A549 (cell line): ENCODE results near the gene EIF6. TPM values are rescaled to one million over a fixed set of nuclear protein-coding genes. Genes with fewer than 3 reads are reported as not detected.
A peak's percentile ranks its signal among the peaks of the same experiment; 100 is the strongest.

Experiments
- ATAC-seq, 2 experiments: fragments of 200-7000 bp in 1 of 2; fragments of >200 bp in 1 of 2; cut with Nextera tagmentation in 1 of 2; cut with Tn5 transposase in 1 of 2; 3 replicates each; pipeline versions ENCODE4 v1.8.0 to v1.9.1; 2018 to 2020; ENCODE audit warnings: mild to moderate bottlenecking in 1 of 2, moderate library complexity in 1 of 2
- CTCF ChIA-PET: fragments of 300-600 bp; sonication (Branson Sonifier 250); formaldehyde crosslinking; extraction: SDS; loops from one replicate; lab custom pipeline; 2021; ENCODE audit warnings: antibody characterized with exemption, inconsistent platforms; lab: Yijun Ruan, JAX
- POLR2A ChIA-PET: fragments of 350-600 bp; formaldehyde crosslinking; extraction: SDS; loops from one replicate; lab custom pipeline; 2021; ENCODE audit warnings: antibody characterized with exemption, inconsistent platforms; lab: Yijun Ruan, JAX
- DNase-seq, 2 experiments: peaks; one replicate each; pipeline versions ENCODE4 v3.0.0 to v3.0.0-alpha.2; 2011 to 2016; ENCODE audit warnings: low read depth in 1 of 2, low spot score in 1 of 2
- FAIRE-seq: peaks from 2 replicates; lab custom pipeline; 2011; peaks lifted over from hg19 to GRCh38; lab: Jason Lieb, UNC
- H3K27ac ChIP-seq, 2 experiments: fragments of >200 bp; sonication (Bioruptor Twin); formaldehyde crosslinking; 3 replicates each; pipeline ENCODE4 v1.5.1; 2016 to 2017
- H3K4me1 ChIP-seq: fragments of >200 bp; sonication (Bioruptor Twin); formaldehyde crosslinking; 3 replicates; pipeline ENCODE4 v1.6.1; 2016
- H3K4me2 ChIP-seq: fragments of >200 bp; sonication (Bioruptor Twin); formaldehyde crosslinking; 3 replicates; pipeline ENCODE4 v1.6.1; 2016
- H3K4me3 ChIP-seq: fragments of >200 bp; sonication (Bioruptor Twin); formaldehyde crosslinking; 3 replicates; pipeline ENCODE4 v1.5.1; 2016
- H3K9me3 ChIP-seq: fragments of >200 bp; sonication (Bioruptor Twin); formaldehyde crosslinking; 3 replicates; pipeline ENCODE4 v1.6.1; 2016
- BHLHE40 ChIP-seq: IDR thresholded peaks from 2 replicates; pipeline ENCODE4 v1.6.1; 2012; ENCODE audit warnings: low read depth, low read length, inconsistent platforms
- CBX2 ChIP-seq: fragments of 200-600 bp; sonication (generic); IDR thresholded peaks from 2 replicates; pipeline ENCODE4 v1.6.1; 2016; ENCODE audit warnings: low read depth, mild to moderate bottlenecking, borderline replicate concordance
- CBX8 ChIP-seq: fragments of 200-600 bp; sonication (generic); IDR thresholded peaks from 2 replicates; pipeline ENCODE4 v1.6.1; 2016
- CEBPB ChIP-seq, 2 experiments: fragments of >200 bp in 1 of 2; sonication (Bioruptor Twin) in 1 of 2; formaldehyde crosslinking in 1 of 2; IDR thresholded peaks; 2 replicates each; pipeline ENCODE4 v1.6.1; 2012 to 2016
- CHD2 ChIP-seq: fragments of 150-350 bp; IDR thresholded peaks from 2 replicates; pipeline ENCODE4 v1.6.1; 2014; ENCODE audit warnings: low read length; ENCODE audit not compliant: partially characterized antibody
- CHD4 ChIP-seq: fragments of 200-600 bp; sonication (generic); IDR thresholded peaks from 2 replicates; pipeline ENCODE4 v1.6.1; 2016; ENCODE audit warnings: antibody characterized with exemption, mild to moderate bottlenecking, borderline replicate concordance
- EHF ChIP-seq: fragments of 250-450 bp; sonication (Bioruptor Pico); IDR thresholded peaks from 2 replicates; pipeline ENCODE4 v1.5.0; 2020; ENCODE audit warnings: mild to moderate bottlenecking
- ELK1 ChIP-seq: fragments of 150-350 bp; IDR thresholded peaks from 2 replicates; pipeline ENCODE4 v1.6.1; 2014; ENCODE audit warnings: low read depth, mild to moderate bottlenecking, low read length
- EP300 ChIP-seq, 2 experiments: fragments of >200 bp; sonication (Bioruptor Twin); formaldehyde crosslinking; IDR thresholded peaks; 2 replicates in 1 of 2; 3 replicates in 1 of 2; pipeline ENCODE4 v1.6.1; 2016 to 2017
- GATA3 ChIP-seq: IDR thresholded peaks from 2 replicates; pipeline ENCODE4 v1.6.1; 2012; ENCODE audit warnings: borderline replicate concordance
- HMGXB4 ChIP-seq: fragments of 250-450 bp; sonication (Bioruptor Pico); IDR thresholded peaks from 2 replicates; pipeline ENCODE4 v1.5.0; 2021; ENCODE audit warnings: mild to moderate bottlenecking, moderate library complexity, borderline replicate concordance
- HOXB5 ChIP-seq: fragments of 250-450 bp; sonication (Bioruptor Pico); IDR thresholded peaks from 2 replicates; pipeline ENCODE4 v1.5.0; 2020; ENCODE audit warnings: mild to moderate bottlenecking, moderate library complexity
- MAFK ChIP-seq: fragments of 450-650 bp; IDR thresholded peaks from 2 replicates; pipeline ENCODE4 v1.6.1; 2014; ENCODE audit not compliant: partially characterized antibody
- MAZ ChIP-seq: fragments of 150-350 bp; IDR thresholded peaks from 2 replicates; pipeline ENCODE4 v1.6.1; 2014; ENCODE audit warnings: antibody characterized with exemption, low read depth, low read length, borderline replicate concordance
- NR3C1 ChIP-seq: fragments of >200 bp; sonication (Bioruptor Twin); formaldehyde crosslinking; IDR thresholded peaks from 3 replicates; pipeline ENCODE4 v1.6.1; 2017
- PHF8 ChIP-seq: fragments of 200-600 bp; sonication (generic); IDR thresholded peaks from 2 replicates; pipeline ENCODE4 v1.6.1; 2016; ENCODE audit warnings: low read depth, mild to moderate bottlenecking, antibody characterized with exemption, moderate library complexity, borderline replicate concordance
- RAD21 ChIP-seq, 2 experiments: fragments of >200 bp in 1 of 2; sonication (Bioruptor Twin) in 1 of 2; formaldehyde crosslinking in 1 of 2; IDR thresholded peaks in 1 of 2; conservative IDR thresholded peaks in 1 of 2; 2 replicates in 1 of 2; 3 replicates in 1 of 2; pipeline ENCODE4 v1.6.1; 2012 to 2018; ENCODE audit warnings: inconsistent platforms in 1 of 2
- SMC3 ChIP-seq: fragments of >200 bp; sonication (Bioruptor Twin); formaldehyde crosslinking; IDR thresholded peaks from 3 replicates; pipeline ENCODE4 v1.6.1; 2018; ENCODE audit warnings: inconsistent platforms
- SREBF2 ChIP-seq: fragments of 450-650 bp; IDR thresholded peaks from 2 replicates; pipeline ENCODE4 v1.6.1; 2014; ENCODE audit warnings: mild to moderate bottlenecking, moderate library complexity
- TFCP2L1 ChIP-seq: fragments of 250-450 bp; sonication (Bioruptor Pico); IDR thresholded peaks from 2 replicates; pipeline ENCODE4 v1.5.0; 2021; ENCODE audit warnings: mild to moderate bottlenecking
- ZC3H11A ChIP-seq: fragments of 450-650 bp; IDR thresholded peaks from 2 replicates; pipeline ENCODE4 v1.6.1; 2014; ENCODE audit warnings: antibody characterized with exemption, mild to moderate bottlenecking
- ZFP36 ChIP-seq: fragments of 450-650 bp; IDR thresholded peaks from 2 replicates; pipeline ENCODE4 v1.6.1; 2014; ENCODE audit warnings: borderline replicate concordance; ENCODE audit not compliant: partially characterized antibody
- WGBS: methylation state at CpG from one replicate; pipeline ENCODE4 v1.1.6; 2017; ENCODE audit errors: missing lambda C conversion rate; 5-methylcytosine and 5-hydroxymethylcytosine counted together
- polyA plus RNA-seq, 4 experiments: library from polyadenylated mRNA; depleted of rRNA in 3 of 4; stranded (reverse); fragments of >200 nt; fragmentation: RNase III in 1 of 4; extraction: RNeasy Plus Mini Kit Qiagen cat#74134 plus additional on column Dnase treatment in 1 of 4; gene quantifications; 2 replicates in 3 of 4; 3 replicates in 1 of 4; pipeline ENCODE4 v1.2.3, GENCODE V29; 2011 to 2017
- TF ChIP-seq, protein P1 (sequence below): IDR thresholded peaks from 2 replicates; pipeline ENCODE4 v1.6.1; 2012
- TF ChIP-seq, protein P2 (sequence below): fragments of >200 bp; sonication (Bioruptor Twin); formaldehyde crosslinking; IDR thresholded peaks from 3 replicates; pipeline ENCODE4 v1.5.1; 2016
- TF ChIP-seq, protein P3 (sequence below): fragments of 250-450 bp; sonication (Bioruptor Pico); IDR thresholded peaks from 2 replicates; pipeline ENCODE4 v1.5.0; 2020; ENCODE audit warnings: low read depth, mild to moderate bottlenecking, moderate library complexity
- TF ChIP-seq, protein P4 (sequence below): fragments of >200 bp; sonication (Bioruptor Twin); formaldehyde crosslinking; IDR thresholded peaks from 3 replicates; pipeline ENCODE4 v1.6.1; 2016
- TF ChIP-seq, protein P5 (sequence below): IDR thresholded peaks from 2 replicates; pipeline ENCODE4 v1.6.1; 2012

The EIF6 gene
- polyA plus RNA-seq, 2 of the 4 experiments (the other 2 are of a cell fraction) = 184 to 294 TPM

DNA sequence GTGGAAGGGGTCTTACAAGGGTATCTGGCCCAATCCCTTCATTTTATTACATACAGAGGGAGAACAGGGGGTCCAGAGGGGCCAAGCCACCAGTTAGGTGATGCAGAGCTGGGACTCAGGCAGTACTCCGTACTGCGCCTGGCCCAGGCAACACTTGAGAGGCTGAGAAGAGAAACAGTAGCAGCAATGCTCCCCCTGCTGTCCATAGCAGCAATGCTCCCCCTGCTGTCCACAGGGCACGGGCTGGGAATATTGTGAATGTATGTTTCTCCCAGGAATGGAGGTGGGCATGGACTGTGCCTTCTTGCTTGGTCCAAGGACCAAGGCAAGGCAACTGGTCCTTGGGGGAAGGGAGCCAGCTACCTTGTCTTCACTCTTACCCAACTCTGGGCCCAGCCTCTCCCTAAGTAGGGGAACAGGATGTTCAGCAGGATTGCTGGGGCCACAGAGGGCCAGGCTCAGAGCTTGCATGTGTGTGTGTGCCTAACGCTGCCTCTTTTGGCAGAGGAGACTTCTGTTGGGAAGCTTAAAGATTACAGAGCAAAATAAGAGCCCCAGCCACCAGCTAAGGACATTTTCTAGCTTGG lies 22.5 kb upstream of the EIF6 start (continued):
- no peak for TF ChIP-seq ELK1
- TF ChIP-seq EHF = peak; percentile 60; the same call in 1 of the 2 replicates
- TF ChIP-seq, protein P1, sequence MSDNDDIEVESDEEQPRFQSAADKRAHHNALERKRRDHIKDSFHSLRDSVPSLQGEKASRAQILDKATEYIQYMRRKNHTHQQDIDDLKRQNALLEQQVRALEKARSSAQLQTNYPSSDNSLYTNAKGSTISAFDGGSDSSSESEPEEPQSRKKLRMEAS = peak; percentile 53; the same call in 1 of the 2 replicates
- TF ChIP-seq TFCP2L1 (CRISPR knock-in tag) = no peak
- TF ChIP-seq CBX2 = no peak
- no peak for TF ChIP-seq CHD4
- no peak for TF ChIP-seq ZC3H11A
- no peak for TF ChIP-seq EP300 (IDR thresholded peaks at IDR 0.05)
- TF ChIP-seq, protein P2, sequence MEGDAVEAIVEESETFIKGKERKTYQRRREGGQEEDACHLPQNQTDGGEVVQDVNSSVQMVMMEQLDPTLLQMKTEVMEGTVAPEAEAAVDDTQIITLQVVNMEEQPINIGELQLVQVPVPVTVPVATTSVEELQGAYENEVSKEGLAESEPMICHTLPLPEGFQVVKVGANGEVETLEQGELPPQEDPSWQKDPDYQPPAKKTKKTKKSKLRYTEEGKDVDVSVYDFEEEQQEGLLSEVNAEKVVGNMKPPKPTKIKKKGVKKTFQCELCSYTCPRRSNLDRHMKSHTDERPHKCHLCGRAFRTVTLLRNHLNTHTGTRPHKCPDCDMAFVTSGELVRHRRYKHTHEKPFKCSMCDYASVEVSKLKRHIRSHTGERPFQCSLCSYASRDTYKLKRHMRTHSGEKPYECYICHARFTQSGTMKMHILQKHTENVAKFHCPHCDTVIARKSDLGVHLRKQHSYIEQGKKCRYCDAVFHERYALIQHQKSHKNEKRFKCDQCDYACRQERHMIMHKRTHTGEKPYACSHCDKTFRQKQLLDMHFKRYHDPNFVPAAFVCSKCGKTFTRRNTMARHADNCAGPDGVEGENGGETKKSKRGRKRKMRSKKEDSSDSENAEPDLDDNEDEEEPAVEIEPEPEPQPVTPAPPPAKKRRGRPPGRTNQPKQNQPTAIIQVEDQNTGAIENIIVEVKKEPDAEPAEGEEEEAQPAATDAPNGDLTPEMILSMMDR = peak; percentile 80
- TF ChIP-seq PHF8 = no peak
- peak; percentile 63; the same call in 2 of the 3 replicates for TF ChIP-seq SMC3
- no peak for TF ChIP-seq NR3C1
- no peak for TF ChIP-seq CHD2

DNA sequence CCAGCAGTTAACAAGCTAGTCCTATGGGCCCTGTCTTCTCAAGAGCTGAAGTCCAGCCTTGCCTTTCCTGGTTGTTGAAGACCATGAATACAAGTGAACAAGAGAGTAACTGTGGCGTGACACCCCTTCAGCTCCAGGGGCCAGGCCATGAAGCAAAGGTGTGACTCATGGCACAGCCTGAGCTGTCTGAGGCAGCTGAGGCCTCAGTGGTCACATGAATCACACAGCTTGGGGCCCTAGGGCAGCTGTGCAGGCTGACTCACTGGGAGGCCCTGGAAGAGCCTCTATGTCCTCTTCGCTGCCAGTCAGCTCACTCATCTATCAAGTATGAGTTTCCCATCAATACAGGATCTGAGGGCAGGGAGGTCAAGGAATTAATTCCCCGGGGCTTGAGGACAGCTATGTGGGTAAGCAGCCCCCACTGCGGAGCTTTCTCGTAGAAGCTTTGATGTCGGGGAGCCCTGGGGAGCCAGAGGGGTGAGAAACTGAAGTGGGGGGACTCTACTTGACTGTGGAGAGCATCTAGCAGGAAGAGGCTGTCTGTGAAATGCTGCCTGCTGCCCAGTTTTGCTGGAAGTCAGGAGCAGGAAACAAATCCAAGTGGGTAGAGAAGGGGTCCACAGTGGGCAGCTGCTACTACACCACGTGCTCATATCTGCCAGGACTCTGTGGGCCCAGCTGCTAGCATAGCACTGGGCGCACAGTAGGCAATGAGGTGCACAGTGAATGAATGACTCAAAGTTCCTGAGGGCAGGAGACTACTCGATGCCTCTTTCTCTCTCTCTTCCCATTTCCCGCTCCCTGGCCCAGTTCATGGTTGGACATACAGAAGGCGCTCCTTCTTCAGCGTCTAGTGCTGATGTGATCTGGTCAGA lies 21.3 kb upstream of the EIF6 start:
- peaks cover 82% of the 10 kb centered on the region for H3K4me1 ChIP-seq
- FAIRE-seq = peak; percentile 51
- DNase-seq = peak; percentile 95 to 98
- H3K9me3 ChIP-seq = no peaks in the 10 kb centered on the region
- H3K4me2 ChIP-seq = peak overlapping the region; percentile 63
- ChIA-PET CTCF (interaction anchor here (0.7 to 14.7 kb wide), 23 partner anchors 8 to 470 kb away, joined by 3 to 267 read pairs (median 17); partner anchors contain the start of genes CEP250, FAM83C, GDF5 and MMP24OS), POLR2A (interaction anchor here (0.7 to 3.1 kb wide), 8 partner anchors 9 to 149 kb away, joined by 3 to 11 read pairs (median 4); partner anchors contain the start of genes CEP250, EIF6 and MMP24OS)
- peak; percentile 83 to 89 for ATAC-seq
- H3K27ac ChIP-seq = peak overlapping the region; percentile 95 to 96
- 24% methylated on average over 12 of the region's 12 CpGs for WGBS
- H3K4me3 ChIP-seq = no peak overlapping the region; the same call in 2 of the 3 replicates
- TF ChIP-seq CEBPB (IDR thresholded peaks at IDR 0.05) (peak in 1 of 2 experiments; percentile 76; a peak in 2 of 4 replicates), BHLHE40 (no peak), GATA3 (peak; percentile 95), SMC3 (peak; percentile 36; the same call in 1 of the 3 replicates), RAD21 (conservative IDR thresholded peaks at IDR 0.05 in 1 of 2, IDR thresholded peaks at IDR 0.05 in 1 of 2) (peak; percentile 1 to 9; a peak in 1 of 5 replicates), CBX8 (no peak), MAFK (peak; percentile 21), MAZ (no peak), HMGXB4 (no peak), CHD2 (no peak), ZFP36 (no peak), HOXB5 (peak; percentile 64), SREBF2 (no peak)
- TF ChIP-seq, protein P1 = peak; percentile 98
- TF ChIP-seq, protein P3, sequence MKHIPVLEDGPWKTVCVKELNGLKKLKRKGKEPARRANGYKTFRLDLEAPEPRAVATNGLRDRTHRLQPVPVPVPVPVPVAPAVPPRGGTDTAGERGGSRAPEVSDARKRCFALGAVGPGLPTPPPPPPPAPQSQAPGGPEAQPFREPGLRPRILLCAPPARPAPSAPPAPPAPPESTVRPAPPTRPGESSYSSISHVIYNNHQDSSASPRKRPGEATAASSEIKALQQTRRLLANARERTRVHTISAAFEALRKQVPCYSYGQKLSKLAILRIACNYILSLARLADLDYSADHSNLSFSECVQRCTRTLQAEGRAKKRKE = peak; percentile 96; the same call in 1 of the 2 replicates
- TF ChIP-seq, protein P4, sequence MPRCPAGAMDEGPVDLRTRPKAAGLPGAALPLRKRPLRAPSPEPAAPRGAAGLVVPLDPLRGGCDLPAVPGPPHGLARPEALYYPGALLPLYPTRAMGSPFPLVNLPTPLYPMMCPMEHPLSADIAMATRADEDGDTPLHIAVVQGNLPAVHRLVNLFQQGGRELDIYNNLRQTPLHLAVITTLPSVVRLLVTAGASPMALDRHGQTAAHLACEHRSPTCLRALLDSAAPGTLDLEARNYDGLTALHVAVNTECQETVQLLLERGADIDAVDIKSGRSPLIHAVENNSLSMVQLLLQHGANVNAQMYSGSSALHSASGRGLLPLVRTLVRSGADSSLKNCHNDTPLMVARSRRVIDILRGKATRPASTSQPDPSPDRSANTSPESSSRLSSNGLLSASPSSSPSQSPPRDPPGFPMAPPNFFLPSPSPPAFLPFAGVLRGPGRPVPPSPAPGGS = peak; percentile 85; the same call in 2 of the 3 replicates
- TF ChIP-seq, protein P5, sequence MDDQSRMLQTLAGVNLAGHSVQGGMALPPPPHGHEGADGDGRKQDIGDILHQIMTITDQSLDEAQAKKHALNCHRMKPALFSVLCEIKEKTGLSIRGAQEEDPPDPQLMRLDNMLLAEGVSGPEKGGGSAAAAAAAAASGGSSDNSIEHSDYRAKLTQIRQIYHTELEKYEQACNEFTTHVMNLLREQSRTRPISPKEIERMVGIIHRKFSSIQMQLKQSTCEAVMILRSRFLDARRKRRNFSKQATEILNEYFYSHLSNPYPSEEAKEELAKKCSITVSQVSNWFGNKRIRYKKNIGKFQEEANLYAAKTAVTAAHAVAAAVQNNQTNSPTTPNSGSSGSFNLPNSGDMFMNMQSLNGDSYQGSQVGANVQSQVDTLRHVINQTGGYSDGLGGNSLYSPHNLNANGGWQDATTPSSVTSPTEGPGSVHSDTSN = peak; percentile 93
